ENCODE results near the gene THBS2.

DNA sequence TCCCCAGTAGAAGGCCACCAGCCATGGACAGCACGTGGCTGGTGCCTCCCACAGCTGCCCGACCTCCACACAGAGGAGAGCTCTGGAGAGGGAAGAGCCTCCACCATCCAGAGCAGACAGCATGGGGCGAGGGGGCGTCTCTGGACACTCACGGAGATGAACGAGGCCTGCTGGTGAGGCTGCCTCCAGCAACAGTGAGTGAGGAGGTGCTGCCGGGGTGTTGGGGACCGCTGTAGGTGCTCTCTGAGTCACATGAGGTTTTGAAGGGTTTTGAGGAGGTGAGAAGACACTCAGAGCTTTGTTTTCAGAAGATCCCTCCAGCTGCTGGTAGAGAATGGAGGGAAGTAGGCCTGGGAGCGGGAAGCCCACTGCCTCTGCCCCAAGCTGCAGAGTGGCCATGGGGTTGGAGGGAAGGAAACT is 65.6 kb downstream of the THBS2 start:
- TF ChIP-seq EP300 (IDR thresholded peaks at IDR 0.05): no peak
- no peak for TF ChIP-seq CTCF (IDR thresholded peaks at IDR 0.05)
